Osteoblast (primary cell): ENCODE results near the gene DENND4A. TPM values are rescaled to one million over a fixed set of nuclear protein-coding genes. Genes with fewer than 3 reads are reported as not detected.
A peak's percentile ranks its signal among the peaks of the same experiment; 100 is the strongest.

ENCODE experiments used
- DNase-seq: peaks from one replicate; pipeline ENCODE4 v3.0.0; 2011; ENCODE audit warnings: low spot score, mixed read lengths; ENCODE audit not compliant: insufficient read length; ENCODE audit errors: missing footprints
- H2AFZ ChIP-seq: 2 replicates; pipeline ENCODE4 v1.6.0; 2011; ENCODE audit warnings: mild to moderate bottlenecking, low read length
- H3K27ac ChIP-seq: 2 replicates; pipeline ENCODE4 v1.5.1; 2011; ENCODE audit warnings: mild to moderate bottlenecking, low read depth, low read length, moderate library complexity
- H3K27me3 ChIP-seq: 2 replicates; pipeline ENCODE4 v1.6.0; 2012; ENCODE audit warnings: mild to moderate bottlenecking, control low read depth, inconsistent platforms, low read length, moderate library complexity; ENCODE audit not compliant: insufficient read depth
- H3K36me3 ChIP-seq: 2 replicates; pipeline ENCODE4 v1.5.1; 2011; ENCODE audit warnings: mild to moderate bottlenecking, low read length, control low read depth, moderate library complexity; ENCODE audit not compliant: insufficient read depth
- H3K4me1 ChIP-seq: 2 replicates; pipeline ENCODE4 v1.5.1; 2011; ENCODE audit warnings: mild to moderate bottlenecking, low read length, control low read depth, moderate library complexity; ENCODE audit not compliant: insufficient read depth
- H3K4me2 ChIP-seq: 2 replicates; pipeline ENCODE4 v1.6.0; 2011; ENCODE audit warnings: mild to moderate bottlenecking, low read length; ENCODE audit not compliant: insufficient read depth
- H3K4me3 ChIP-seq: fragments of 200-600 bp; sonication (generic); 3 replicates; pipeline ENCODE4 v1.5.1; 2012; ENCODE audit warnings: mild to moderate bottlenecking, low read length, inconsistent platforms; ENCODE audit not compliant: insufficient read depth
- H3K79me2 ChIP-seq: 2 replicates; pipeline ENCODE4 v1.6.0; 2012; ENCODE audit warnings: mild to moderate bottlenecking, low read length, control low read depth, inconsistent platforms; ENCODE audit not compliant: insufficient read depth
- H3K9me3 ChIP-seq: 2 replicates; pipeline ENCODE4 v1.5.1; 2011; ENCODE audit warnings: low read depth, low read length, control low read depth
- H4K20me1 ChIP-seq: 2 replicates; pipeline ENCODE4 v1.6.0; 2012; ENCODE audit warnings: mild to moderate bottlenecking, low read length, control low read depth; ENCODE audit not compliant: insufficient read depth
- total RNA-seq: library from RNA; depleted of rRNA; stranded (reverse); fragments of >200 nt; gene quantifications from 2 replicates; pipeline ENCODE4 v1.2.3, GENCODE V29; 2012
- TF ChIP-seq, protein P1 (sequence below): IDR thresholded peaks from 2 replicates; pipeline ENCODE4 v1.5.1; 2011; ENCODE audit warnings: mild to moderate bottlenecking, low read depth, low read length, moderate library complexity; ENCODE audit errors: extremely low read depth

DENND4A gene
- total RNA-seq, 1 donor, result 30.4 TPM

- no peaks in the 10 kb centered on the region for H4K20me1 ChIP-seq
- H3K4me2 ChIP-seq, result no peak overlapping the region
- H3K27ac ChIP-seq, result no peak overlapping the region
- TF ChIP-seq, protein P1, sequence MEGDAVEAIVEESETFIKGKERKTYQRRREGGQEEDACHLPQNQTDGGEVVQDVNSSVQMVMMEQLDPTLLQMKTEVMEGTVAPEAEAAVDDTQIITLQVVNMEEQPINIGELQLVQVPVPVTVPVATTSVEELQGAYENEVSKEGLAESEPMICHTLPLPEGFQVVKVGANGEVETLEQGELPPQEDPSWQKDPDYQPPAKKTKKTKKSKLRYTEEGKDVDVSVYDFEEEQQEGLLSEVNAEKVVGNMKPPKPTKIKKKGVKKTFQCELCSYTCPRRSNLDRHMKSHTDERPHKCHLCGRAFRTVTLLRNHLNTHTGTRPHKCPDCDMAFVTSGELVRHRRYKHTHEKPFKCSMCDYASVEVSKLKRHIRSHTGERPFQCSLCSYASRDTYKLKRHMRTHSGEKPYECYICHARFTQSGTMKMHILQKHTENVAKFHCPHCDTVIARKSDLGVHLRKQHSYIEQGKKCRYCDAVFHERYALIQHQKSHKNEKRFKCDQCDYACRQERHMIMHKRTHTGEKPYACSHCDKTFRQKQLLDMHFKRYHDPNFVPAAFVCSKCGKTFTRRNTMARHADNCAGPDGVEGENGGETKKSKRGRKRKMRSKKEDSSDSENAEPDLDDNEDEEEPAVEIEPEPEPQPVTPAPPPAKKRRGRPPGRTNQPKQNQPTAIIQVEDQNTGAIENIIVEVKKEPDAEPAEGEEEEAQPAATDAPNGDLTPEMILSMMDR, result no peak
- H3K27me3 ChIP-seq, result no peaks in the 10 kb centered on the region
- no peak for DNase-seq
- H3K4me3 ChIP-seq, result no peak overlapping the region
- H2AFZ ChIP-seq, result no peak overlapping the region
- no peaks in the 10 kb centered on the region for H3K79me2 ChIP-seq
- H3K36me3 ChIP-seq, result no peaks in the 10 kb centered on the region
- no peaks in the 10 kb centered on the region for H3K9me3 ChIP-seq
- H3K4me1 ChIP-seq, result peaks cover 21% of the 10 kb centered on the region
Measured at GRCh38 chr15:65834603-65835282, 42.6 kb upstream of the DENND4A start.

DNA sequence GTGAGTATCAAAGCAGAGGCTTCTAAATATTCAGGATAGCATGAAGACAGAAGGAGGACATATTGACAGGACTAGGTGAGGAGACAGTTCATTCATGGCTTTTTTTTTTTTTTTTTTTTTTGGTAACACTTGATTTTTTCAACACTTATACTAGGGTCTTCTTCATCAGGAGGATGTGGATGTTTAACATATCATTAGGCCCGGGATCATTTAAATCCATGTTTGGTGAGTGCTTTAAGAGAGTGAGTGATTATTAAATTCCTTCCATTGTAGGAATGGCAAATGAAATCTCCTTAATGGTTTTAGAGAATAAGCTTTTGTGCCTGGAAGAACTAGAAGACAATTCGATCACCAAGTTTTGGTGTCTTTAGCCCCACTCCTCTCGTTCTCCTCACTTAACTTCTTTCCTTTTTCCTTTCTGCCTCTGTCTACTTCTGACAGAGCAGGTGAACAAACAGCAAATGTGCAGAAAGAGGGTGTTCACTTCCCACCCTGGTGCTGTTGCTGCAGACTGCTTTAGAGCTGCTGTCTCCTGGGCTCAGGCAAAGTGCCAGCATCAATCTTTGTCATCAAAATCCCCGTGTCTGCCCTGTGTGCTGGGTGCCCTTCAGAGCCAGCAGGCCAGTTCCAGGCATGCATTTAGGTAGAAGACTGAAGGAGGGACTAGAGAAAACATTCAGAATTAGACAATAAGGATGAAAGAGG lies 41.6 kb upstream of the DENND4A start:
- H3K4me2 ChIP-seq, result peak overlapping the region; percentile 79
- no peaks in the 10 kb centered on the region for H4K20me1 ChIP-seq
- no peaks in the 10 kb centered on the region for H3K79me2 ChIP-seq
- peaks cover 21% of the 10 kb centered on the region for H3K4me1 ChIP-seq
- H3K36me3 ChIP-seq, result no peaks in the 10 kb centered on the region
- TF ChIP-seq, protein P1, result no peak
- H2AFZ ChIP-seq, result peak overlapping the region; percentile 65
- no peaks in the 10 kb centered on the region for H3K27me3 ChIP-seq
- H3K4me3 ChIP-seq, result no peak overlapping the region
- peak overlapping the region; percentile 66 for H3K27ac ChIP-seq
- DNase-seq, result no peak
- H3K9me3 ChIP-seq, result no peaks in the 10 kb centered on the region

GRCh38 chr15:65832549-65833364 lies 40.7 kb upstream of the DENND4A start:
- H4K20me1 ChIP-seq, result no peaks in the 10 kb centered on the region
- H3K4me3 ChIP-seq, result peak overlapping the region; percentile 61
- TF ChIP-seq, protein P1, result no peak
- DNase-seq, result peak; percentile 93
- peaks cover 21% of the 10 kb centered on the region for H3K4me1 ChIP-seq
- H3K27ac ChIP-seq, result peak overlapping the region; percentile 66
- H3K36me3 ChIP-seq, result no peaks in the 10 kb centered on the region
- H3K79me2 ChIP-seq, result no peaks in the 10 kb centered on the region
- peak overlapping the region; percentile 65 for H2AFZ ChIP-seq
- H3K4me2 ChIP-seq, result peak overlapping the region; percentile 79
- H3K9me3 ChIP-seq, result no peaks in the 10 kb centered on the region
- no peaks in the 10 kb centered on the region for H3K27me3 ChIP-seq
